SH-SY5Y (cell line): Measurements from ENCODE around the gene GLDN.

Experiments
- GATA2 ChIP-seq: IDR thresholded peaks from 2 replicates; pipeline ENCODE4 v1.6.1; 2011; ENCODE audit warnings: mild to moderate bottlenecking, low read depth, low read length
- GATA3 ChIP-seq: IDR thresholded peaks from 2 replicates; pipeline ENCODE4 v1.6.1; 2011; ENCODE audit warnings: low read depth, mild to moderate bottlenecking, low read length, moderate library complexity

Gene GLDN

DNA sequence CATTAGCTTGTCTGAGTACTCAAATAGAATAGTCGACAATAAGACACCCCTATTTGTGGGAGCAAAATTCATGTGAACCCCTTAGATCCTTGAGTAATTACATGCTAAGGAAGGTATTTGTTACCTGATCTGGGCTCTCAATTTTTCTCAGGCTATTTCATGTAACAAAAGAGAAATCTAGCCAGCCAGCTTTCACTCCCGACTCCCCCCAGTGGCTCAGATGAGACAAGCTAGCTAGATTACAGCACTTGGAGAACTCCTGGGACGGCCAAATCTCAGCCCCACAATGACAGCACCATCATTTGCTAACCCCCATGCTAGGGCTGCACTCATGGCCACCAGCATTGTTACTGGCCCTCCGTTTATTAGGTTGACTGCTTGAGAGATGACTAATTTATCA lies 41.3 kb downstream of the GLDN start:
- no peak for TF ChIP-seq GATA3
- TF ChIP-seq GATA2: no peak

- no peak for TF ChIP-seq GATA3
- TF ChIP-seq GATA2: no peak
Observed at GRCh38 chr15:51386029-51386428, 44.6 kb downstream of the GLDN start.

GRCh38 chr15:51386486-51386885 lies 45.0 kb downstream of the GLDN start:
- no peak for TF ChIP-seq GATA3
- TF ChIP-seq GATA2: no peak

DNA sequence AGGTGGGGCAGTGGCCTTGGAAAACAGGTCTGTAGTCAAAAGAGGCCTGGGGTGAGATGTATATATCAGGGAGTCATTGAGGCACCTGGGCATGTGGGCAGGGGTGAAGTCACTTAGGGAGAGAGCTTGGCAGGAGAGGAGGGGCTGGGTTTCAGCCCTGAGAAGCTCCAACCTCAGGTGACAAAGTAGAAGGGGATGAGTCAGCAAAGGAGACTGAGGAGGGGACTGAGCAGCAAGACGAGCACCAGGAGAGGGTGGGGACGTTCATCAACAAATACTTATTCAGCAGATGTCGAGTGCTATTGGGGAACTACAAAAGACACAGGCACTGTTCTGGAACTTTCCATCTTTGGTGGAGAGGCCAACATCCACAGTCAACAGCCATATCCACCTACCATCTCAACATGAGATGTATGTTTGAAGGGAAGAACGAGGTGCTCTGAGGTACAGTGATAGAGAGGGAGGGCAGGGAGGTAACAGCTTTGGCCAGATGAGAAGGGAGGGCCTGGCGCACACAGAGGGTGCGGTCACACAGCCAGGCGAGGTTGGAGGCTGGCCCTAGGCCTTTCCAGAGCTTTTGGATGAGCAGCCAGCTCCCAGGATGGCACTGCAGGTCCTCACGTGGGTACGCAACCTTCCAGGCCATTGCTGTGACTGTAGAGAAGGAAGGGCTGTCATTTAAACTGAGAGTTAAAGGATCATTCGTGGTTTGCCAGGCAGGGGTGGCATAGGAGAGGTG lies 45.7 kb downstream of the GLDN start:
- TF ChIP-seq GATA2: no peak
- TF ChIP-seq GATA3: no peak

- TF ChIP-seq GATA2: no peak
- TF ChIP-seq GATA3: no peak
Observed at GRCh38 chr15:51387699-51388041, 46.2 kb downstream of the GLDN start.

- no peak for TF ChIP-seq GATA3
- no peak for TF ChIP-seq GATA2
Observed at GRCh38 chr15:51388726-51389125, 47.3 kb downstream of the GLDN start.

DNA sequence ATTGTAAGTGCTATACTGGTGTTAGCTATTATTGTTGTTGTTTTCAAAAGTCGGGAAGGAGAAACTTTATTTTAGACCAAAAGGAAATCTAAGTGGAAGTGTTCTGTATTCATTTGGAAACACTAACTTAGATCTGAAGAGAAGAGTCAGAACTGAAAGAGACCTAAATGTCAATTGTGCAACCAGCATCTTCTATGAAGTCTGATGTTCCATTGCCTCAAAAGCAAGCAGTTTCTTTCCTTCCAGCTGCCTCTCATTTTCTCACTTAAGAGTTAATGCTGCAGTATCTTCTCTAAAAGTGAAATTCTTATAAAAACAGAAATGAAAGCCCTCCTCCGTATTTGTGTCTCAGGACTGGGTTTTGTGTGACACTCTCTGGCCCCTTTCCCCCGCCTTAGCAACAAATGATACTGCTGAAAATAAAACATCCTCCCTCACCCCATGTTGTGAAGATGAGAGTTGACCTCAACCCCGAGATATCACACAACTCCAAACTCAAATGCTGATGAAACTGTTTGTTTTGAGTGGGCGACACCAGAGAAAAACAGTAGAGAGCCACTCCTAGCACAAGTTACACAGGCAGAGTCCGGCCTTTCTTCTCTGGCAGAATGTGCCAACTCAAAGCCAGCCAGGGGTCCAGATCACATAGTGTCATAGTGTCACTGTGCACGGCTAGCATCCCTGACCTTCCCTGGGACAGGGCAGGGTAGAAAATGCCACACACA lies 48.9 kb downstream of the GLDN start:
- TF ChIP-seq GATA3 (no peak), GATA2 (no peak)

DNA sequence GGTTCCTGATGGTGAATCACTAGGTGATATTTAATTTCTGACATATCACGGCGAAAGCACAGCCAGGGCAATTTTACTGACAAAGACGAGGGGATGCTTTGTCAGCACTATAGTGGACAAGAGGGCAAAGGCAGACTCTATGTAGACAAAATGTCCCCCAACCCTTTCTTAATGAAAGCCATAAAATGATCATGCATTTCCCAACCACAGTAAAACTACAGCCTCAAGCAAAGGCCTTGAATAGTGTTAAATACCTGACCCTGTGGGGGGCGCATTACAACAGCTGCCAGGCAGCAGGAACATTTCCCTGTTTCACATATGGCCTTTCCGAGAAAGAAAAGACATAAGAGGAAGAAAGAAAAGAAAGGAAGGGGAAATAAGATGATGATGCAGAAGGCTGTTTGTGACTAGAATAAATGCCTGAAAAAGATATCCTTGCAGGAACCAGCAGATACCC lies 49.5 kb downstream of the GLDN start:
- TF ChIP-seq GATA3 (no peak), GATA2 (no peak)

DNA sequence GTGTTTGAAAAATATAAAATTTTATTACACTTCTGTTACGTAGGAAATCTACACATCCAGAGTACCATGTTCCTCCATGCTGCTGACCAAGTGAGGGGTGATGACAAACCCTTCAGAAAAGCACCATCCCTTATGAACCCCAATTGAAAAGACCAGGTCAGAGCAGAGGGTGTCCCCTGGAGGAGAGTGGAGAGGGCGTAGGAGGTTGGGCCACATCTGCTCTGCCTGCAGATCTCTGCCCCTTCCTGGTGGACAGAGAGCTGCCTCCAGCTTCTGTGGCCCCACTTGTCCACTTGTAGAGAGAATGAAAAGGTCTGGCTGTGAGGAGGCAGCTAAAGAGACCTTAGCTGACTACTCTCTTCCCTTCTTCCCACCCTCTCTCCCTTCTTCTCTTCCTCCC lies 55.5 kb downstream of the GLDN start:
- no peak for TF ChIP-seq GATA3
- TF ChIP-seq GATA2: no peak

- TF ChIP-seq GATA2: no peak
- no peak for TF ChIP-seq GATA3
Observed at GRCh38 chr15:51398626-51399025, 57.2 kb downstream of the GLDN start.

DNA sequence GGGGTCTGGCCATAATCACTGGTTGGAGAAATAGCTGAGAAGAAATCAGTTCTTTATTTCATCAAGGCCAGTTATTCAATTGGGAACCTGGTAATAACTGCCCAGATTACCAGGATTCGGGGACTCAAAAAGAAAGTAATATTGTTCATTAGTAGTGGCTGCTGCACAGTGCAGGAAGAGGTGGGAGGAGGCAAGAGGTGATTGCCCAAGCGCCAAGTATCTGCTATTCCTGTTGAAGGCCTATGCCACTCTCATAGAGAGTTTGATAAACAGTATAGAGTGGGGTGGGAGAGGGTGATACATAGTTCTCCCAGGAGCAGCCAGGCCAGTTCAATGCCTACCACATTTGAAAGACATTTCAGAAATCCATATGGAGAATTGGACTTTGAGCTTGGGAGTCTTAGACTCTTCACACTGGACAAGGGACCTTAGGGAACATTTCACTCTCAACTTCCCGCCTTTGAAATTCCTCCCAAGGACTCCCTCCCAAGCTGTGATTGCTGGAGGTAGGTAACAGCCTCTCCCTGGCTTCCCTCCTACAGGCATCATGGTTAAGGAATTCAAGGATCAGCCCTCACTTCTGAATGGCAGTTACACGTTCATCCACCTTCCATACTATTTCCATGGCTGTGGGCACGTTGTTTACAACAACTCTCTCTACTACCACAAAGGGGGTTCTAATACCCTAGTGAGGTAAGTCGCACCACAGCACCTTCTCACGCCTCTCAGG lies 59.8 kb downstream of the GLDN start:
- TF ChIP-seq GATA2 (no peak), GATA3 (no peak)

DNA sequence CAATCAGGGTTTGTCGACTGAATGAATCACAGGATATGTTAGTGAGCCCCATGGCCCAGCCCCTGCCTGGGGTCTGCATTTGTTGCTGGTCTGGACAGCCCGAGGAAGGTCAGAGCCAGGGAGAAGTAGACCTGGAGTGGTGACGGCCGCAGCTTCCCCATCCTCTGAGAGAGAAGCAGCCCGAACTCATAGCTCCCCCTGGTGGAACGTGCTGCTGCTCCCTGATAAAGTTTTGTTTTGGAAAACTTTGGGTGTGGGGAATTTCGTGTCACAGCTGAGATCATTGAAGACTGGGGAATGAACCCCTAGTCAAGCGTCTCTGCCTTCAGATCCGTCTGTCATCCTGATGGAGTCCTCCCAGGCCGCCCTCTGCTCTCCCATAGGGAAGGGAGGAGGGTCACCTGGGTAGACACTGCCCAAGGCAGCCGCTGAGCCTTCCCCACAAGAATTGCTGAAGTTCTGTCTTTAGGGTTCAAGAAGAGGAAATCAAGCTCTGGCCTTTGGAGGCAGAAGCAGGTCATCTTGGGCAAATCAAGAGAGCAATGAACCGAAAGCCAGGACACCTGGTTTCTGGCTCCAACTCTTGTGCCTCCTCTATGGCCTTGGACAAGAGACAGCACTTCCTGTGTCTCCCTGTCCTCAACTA lies 60.5 kb downstream of the GLDN start:
- TF ChIP-seq GATA2 (no peak), GATA3 (no peak)

GRCh38 chr15:51403072-51403878 lies 61.8 kb downstream of the GLDN start:
- no peak for TF ChIP-seq GATA3
- no peak for TF ChIP-seq GATA2
